HG02840 (cell line): Measurements from ENCODE around the gene IFTAP.
"Not testable (repeated sequence)": the region's sequence is repeated elsewhere in the genome, so short reads cannot be mapped to it uniquely, and the experiment has no call there.

Experiments
- ATAC-seq: cut with Tn5 transposase; IDR thresholded peaks from one replicate; pipeline ENCODE4 v1.9.1; 2021; ENCODE audit warnings: mild to moderate bottlenecking, moderate library complexity, moderate number of reproducible peaks; ENCODE audit not compliant: unreplicated experiment, low FRiP score

Gene IFTAP

GRCh38 chr11:36631774-36632173, 37.5 kb downstream of the IFTAP start:
- no peak for ATAC-seq

GRCh38 chr11:36635066-36635862, 41.0 kb downstream of the IFTAP start:
- no peak for ATAC-seq

- ATAC-seq, result no peak
Observed at GRCh38 chr11:36638556-36638955, 44.3 kb downstream of the IFTAP start.

- no peak for ATAC-seq
Observed at GRCh38 chr11:36657610-36658267, 63.4 kb downstream of the IFTAP start.

- ATAC-seq, result not testable (repeated sequence)
Observed at GRCh38 chr11:36661359-36661758, 67.1 kb downstream of the IFTAP start.

- ATAC-seq, result no peak
Observed at GRCh38 chr11:36672815-36673450, 78.6 kb downstream of the IFTAP start.

GRCh38 chr11:36679547-36679946, 85.2 kb downstream of the IFTAP start:
- ATAC-seq, result not testable (repeated sequence)

- no peak for ATAC-seq
Observed at GRCh38 chr11:36683818-36684217, 89.5 kb downstream of the IFTAP start.

- ATAC-seq, result no peak
Observed at GRCh38 chr11:36684840-36685801, 90.8 kb downstream of the IFTAP start.

GRCh38 chr11:36688132-36688531, 93.8 kb downstream of the IFTAP start:
- ATAC-seq, result no peak

GRCh38 chr11:36688571-36689291, 94.4 kb downstream of the IFTAP start:
- no peak for ATAC-seq

GRCh38 chr11:36689442-36689841, 95.1 kb downstream of the IFTAP start:
- ATAC-seq, result no peak

GRCh38 chr11:36692704-36693103, 98.4 kb downstream of the IFTAP start:
- no peak for ATAC-seq

GRCh38 chr11:36693139-36693843, 99.0 kb downstream of the IFTAP start:
- ATAC-seq, result no peak

- no peak for ATAC-seq
Observed at GRCh38 chr11:36695111-36695510, 100.8 kb downstream of the IFTAP start.

- no peak for ATAC-seq
Observed at GRCh38 chr11:36695571-36695970, 101.3 kb downstream of the IFTAP start.

GRCh38 chr11:36696550-36696949, 102.2 kb downstream of the IFTAP start:
- no peak for ATAC-seq

GRCh38 chr11:36699271-36699670, 105.0 kb downstream of the IFTAP start:
- no peak for ATAC-seq

GRCh38 chr11:36700246-36700645, 105.9 kb downstream of the IFTAP start:
- no peak for ATAC-seq
